Right forelimb (tissue), 1 donor: ENCODE measurements around the gene HERC6.
"Not testable (repeated sequence)": the region's sequence is repeated elsewhere in the genome, so short reads cannot be mapped to it uniquely, and the experiment has no call there.

Experiments
- DNase-seq: peaks from one replicate; pipeline ENCODE4 v3.0.0-alpha.2; 2018

HERC6 gene

DNA sequence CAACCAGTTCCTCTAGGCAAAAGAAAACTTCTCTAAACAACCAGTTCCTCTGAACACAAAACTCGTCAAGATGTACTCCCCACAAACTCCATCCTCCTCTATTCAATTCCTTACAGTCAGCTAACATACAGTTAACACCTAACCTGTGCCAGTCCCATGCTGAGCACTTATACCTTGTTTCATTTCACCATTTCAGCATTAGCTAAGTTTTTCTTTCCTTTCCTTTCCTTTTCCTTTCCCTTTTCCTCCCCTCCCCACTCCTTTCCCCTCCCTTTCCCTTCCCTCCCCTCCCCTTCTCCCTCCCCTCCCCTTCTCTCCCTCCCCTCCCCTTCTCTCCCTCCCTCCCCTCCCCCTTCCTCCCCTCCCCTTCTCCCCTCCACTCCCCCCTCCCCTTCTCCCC, 13.1 kb downstream of the HERC6 start:
- no peak for DNase-seq

GRCh38 chr4:88396681-88397080, 18.0 kb downstream of the HERC6 start:
- no peak for DNase-seq

DNA sequence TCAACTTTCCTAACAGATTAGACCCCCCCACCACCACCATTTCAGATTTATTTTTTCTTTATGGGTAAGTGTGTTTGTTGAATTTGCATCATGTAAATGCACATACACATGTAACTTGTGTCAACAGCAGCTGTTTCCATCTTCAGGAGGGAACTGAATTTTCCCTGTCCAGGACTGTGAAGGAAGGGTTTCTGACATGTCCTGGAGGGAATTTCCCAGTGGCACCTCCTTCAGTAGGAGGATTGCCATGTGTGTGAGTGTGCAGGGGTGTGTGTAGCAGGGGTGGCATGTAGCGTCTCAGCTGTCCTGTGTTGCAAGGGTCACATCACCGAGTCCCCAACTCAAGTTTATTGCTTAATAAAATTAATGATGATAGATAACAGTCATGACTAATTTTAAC, 19.7 kb downstream of the HERC6 start:
- DNase-seq, result no peak

- DNase-seq, result no peak
Observed at GRCh38 chr4:88409206-88409605, 30.6 kb downstream of the HERC6 start.

DNA sequence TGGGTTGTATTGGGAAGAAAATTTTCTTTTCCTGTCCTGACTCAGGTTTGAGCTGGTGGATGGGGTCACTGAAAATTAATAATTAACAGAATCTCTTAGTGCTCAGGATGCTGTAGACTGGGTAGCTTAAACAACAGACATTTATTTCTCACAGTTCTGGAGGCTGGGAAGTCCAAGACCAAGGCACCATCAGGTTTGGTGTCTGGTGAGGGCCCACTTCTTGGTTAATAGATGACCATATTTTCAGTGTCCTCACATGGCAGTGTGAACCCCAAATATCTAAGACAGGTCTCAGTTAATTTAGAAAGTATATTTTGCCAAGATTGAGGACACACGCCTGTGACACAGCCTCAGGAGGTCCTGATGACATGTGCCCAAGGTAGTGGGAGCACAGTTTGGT, 31.1 kb downstream of the HERC6 start:
- no peak for DNase-seq

DNA sequence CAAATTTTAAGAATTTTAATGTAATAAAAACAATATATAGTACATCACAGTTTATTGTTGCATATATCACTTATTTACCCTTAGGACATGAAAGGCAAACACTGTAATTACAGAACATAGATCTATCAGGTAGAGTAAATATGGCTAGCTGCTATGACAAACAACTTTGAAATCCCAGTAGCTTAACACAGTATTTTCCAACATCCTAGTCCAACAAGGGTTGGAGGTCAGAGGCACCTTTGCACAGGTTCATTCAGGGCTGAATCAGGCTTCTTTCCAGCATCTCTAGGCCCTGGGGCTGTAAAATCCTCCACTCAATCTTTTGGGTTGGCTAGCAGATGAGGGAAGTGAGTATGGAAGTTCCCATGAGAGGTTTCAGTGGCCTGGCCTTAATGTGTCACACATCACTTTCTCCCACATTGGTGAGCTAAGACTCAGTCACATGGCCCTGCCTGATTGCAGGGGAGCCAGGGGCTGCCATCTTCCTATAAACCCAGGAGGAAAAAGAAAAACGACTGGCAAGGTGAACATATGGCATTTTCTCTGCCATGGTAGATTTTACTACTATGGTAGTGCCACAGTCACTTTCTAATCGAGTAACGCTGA, 32.9 kb downstream of the HERC6 start:
- DNase-seq, result no peak

- DNase-seq, result no peak
Observed at GRCh38 chr4:88413801-88414200, 35.1 kb downstream of the HERC6 start.

DNA sequence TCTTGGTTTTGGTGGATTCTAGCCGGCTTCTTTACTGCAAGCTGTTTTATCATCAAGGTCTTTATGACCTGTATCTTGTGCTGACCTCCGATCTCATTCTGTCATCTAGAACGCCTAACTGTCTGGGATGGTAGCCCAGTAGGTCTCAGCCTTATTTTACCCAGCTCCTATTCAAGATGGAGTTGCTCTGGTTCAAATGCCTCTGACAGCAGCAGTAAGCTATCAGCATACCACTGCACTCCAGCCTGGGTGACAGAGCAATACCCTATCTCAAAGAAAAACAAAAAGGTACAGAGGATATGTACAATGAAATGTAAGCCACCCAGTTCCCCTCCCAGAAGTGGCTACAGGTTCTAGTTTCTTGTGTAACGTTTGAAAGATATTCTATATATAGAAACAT, 36.1 kb downstream of the HERC6 start:
- no peak for DNase-seq

- no peak for DNase-seq
Observed at GRCh38 chr4:88415982-88416381, 37.3 kb downstream of the HERC6 start.

DNA sequence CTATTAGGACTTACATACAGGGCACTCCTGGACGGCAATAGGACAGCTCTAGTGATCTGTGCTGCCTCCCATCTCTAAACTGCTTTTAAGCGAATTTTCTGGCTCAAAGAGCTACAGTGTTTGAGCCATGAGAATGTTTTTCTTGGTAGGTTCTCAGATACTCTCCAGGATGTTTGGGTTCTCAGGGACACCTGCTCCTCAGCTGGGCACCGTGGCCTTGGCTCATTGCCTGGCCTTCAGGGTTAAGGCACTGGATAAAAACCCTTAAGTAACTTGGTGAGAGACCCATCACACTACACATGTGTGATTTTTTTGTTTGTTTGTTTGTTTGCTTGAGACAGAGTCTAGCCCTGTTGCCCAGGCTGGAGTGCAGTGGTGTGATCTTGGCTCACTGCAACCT, 39.8 kb downstream of the HERC6 start:
- no peak for DNase-seq

DNA sequence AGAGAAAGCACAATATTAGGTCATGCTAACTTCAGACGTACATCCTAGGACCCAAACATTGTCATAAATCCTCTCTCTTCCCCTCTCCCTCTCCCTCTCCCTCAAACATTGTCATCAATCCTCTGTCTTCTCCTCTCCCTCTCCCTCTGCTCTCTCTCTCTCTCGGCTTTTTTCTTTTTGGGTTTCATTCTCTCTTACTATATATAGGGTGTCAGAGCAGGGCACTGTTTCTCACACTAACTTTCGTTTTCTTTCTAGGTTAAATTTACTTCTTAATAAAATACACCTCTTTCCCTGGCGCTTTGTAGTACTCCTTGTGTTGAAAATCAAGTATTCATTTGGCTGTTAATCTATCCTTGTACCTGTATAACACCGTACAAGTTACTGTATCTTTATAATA, 41.2 kb downstream of the HERC6 start:
- DNase-seq, result no peak

DNA sequence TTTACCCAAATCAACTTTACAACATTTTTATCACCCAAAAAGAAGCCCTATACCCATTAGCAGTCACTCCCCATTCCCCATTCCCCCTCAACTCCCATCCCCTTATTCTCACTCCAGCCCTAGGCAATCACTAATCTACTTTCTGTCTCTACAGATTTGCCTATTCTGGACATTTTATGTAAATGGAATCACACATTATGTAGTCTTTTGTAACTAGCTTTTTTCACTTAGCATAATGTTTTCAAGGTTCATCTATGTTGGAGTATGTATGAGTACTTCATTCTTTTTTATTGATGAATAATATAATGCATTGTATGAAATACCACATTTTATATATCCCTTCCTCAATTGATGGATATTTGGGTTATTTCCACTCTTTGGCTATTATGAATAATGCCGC, 42.2 kb downstream of the HERC6 start:
- DNase-seq, result no peak

DNA sequence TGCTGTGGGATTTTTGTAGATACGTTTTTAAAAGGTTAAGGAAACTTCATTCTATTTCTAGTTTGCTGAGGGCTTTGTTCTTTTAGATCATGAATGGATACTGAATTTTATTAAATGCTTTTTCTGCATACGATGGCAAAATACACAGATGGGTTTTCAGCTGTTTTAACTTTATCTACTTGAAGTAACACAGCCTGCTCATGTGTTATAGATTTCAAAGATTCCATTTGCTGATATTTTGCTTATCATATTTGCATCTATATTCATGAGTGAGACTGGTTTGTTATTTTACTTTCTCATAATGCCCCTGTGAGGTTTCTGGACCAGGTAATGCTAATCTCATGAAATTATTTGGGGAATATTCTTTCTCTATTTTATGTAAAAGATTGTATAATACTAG, 43.8 kb downstream of the HERC6 start:
- no peak for DNase-seq

- DNase-seq, result no peak
Observed at GRCh38 chr4:88429401-88429800, 50.7 kb downstream of the HERC6 start.

DNA sequence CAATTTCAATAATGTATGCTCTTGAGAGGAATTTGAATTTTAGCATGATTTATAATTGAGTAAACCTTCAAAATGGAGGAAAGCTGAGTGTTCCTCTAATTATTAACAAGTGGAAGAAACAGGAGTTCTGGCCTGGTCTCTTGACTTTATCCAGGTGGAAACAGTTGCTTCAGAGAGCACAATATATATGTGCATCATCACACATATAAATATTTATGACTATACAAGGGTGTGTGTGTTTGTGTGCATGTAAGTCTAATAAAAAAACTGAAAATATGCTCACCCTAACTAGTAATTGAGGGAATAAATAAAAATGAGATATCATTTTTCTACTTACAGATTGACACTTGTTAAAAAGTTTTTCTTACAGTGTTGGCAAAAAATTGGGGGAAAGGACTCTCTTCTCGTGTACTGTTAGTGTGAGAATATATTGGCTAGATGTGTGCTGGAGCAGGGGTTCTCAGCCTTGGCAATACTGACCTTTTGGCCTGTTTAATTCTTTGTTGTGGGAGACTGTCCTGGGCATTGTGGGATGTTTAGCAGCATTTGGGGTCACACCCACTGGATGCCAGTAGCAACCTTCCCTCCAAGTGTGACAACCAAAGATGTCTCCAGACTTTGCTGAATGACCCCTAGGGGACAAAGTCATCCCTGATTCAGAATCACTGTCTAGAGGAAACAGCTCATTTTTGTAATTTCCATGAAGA, 57.5 kb downstream of the HERC6 start:
- DNase-seq, result no peak

GRCh38 chr4:88437873-88438272, 59.2 kb downstream of the HERC6 start:
- not testable (repeated sequence) for DNase-seq

- no peak for DNase-seq
Observed at GRCh38 chr4:88439161-88439760, 60.6 kb downstream of the HERC6 start.

DNA sequence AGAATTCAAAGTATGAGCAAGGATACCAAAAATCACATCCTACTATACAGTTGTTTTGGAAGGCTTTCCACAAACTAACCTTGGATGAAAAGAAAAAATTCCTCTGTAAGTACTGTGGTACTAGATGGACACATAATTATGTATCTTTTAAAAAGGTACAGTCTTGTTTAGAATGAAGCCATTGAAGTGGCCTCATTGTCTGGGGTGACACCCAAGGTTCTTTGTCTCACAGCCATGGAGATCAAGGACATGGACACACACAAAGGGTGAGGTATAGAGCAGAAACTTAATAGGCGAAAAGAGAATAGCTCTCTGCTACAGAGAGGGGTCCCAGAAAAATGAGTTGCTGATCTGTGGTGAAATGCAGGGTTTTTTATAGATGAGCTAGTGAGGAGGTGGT, 61.5 kb downstream of the HERC6 start:
- no peak for DNase-seq

GRCh38 chr4:88441696-88442095, 63.0 kb downstream of the HERC6 start:
- DNase-seq, result no peak

GRCh38 chr4:88442689-88443191, 64.1 kb downstream of the HERC6 start:
- DNase-seq, result no peak

- DNase-seq, result no peak
Observed at GRCh38 chr4:88443486-88443885, 64.8 kb downstream of the HERC6 start.

DNA sequence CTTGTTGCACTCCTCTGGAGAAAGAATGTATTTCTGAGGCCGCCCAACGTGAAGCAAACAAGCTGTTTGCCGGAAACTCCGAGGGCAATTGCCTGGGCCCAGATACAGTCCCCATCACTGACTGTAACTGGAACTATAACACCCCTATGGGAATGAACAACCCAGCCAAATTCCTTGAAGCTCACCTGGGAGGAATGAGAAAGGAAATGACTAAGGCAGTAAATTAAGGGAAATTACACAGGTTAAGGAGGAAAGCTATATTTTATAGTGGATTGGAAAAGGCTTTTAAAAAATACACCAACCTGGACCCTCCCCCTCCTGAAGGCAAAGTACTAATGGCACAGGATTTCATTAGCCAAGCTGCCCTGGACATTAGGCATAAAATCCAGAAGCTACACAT, 66.6 kb downstream of the HERC6 start:
- no peak for DNase-seq

GRCh38 chr4:88446124-88446523, 67.5 kb downstream of the HERC6 start:
- DNase-seq, result no peak

DNA sequence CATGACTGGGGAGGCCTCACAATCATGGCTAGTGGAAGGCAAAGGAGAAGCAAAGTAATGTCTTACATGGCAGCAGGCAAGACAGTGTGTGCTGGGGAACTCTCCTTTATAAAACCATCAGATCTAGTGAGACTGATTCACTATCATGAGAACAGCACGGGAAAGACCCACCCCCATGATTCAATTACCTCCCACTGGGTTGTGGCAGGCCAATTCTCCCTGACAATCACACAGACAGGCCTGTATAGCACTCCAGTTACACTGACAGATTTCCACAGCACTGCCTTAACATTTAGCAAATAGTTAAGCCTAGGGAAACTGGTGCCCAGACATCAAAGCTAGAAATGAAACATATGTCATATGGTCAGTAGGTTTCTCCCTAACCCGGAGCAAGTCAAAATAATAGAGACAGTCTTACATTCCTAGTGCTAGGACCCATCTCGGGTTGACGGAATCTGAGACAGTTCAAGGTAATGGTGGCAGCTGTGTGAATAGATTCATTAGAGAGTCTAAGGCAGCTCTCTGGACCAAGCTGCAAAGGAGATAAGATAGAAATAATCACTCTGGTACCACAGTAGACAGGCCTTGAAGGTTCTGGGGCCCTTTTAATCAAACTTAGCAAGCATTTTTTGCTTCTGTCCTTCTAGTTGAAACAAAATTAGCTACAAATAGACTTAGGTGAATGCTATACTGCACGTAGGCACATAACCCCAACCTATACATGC, 68.9 kb downstream of the HERC6 start:
- no peak for DNase-seq
